ENCODE results near the gene ZNF362. TPM values are rescaled to one million over a fixed set of nuclear protein-coding genes. Genes with fewer than 3 reads are reported as not detected.

Gene ZNF362
- total and polyA plus RNA-seq, 2 experiments from 2014 or later, result 11.0 to 12.9 TPM

DNA sequence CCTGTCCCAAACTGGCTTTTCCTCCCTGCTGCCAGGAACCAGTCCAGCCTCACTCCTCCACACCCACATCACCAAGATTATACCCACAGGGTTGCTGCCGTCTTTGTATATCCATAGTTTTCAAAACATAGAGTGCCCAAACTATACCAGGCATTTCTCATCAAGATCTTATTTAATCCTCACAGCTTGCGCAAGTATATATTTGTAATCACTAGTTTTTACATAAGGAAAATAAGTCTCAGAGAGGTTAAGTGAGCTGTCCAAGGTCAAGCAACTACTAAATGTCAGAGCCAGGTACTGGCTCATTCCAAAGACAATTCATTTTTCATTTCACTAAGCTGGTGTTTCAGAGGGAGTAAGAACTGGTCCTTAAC lies 34.9 kb upstream of the ZNF362 start:
- H3K36me3 ChIP-seq (ENCODE audit: insufficient read depth), result no peaks in the 10 kb centered on the region; the same call in 1 of the 2 replicates
- Mint-ChIP-seq H3K4me1 (0 out of 3 replicates have a peak, but pooled peaks cover 2% of the 10 kb centered on the region), H3K36me3 (ENCODE audit: low read depth) (peaks cover 3% of the 10 kb centered on the region; the same call in 1 of the 3 replicates), H3K27me3 (ENCODE audit: insufficient read depth, low read depth, poor library complexity) (peaks cover 2% of the 10 kb centered on the region), H3K27ac (no peak overlapping the region), H3K9me3 (peaks cover 16% of the 10 kb centered on the region), H3K4me3 (no peak overlapping the region)
- TF ChIP-seq JUNB (IDR thresholded peaks at IDR 0.05; ENCODE audit: unreplicated experiment) (no peak), ZNF331 (CRISPR knock-in tag; IDR thresholded peaks at IDR 0.05; ENCODE audit: low read depth) (no peak), REST (IDR thresholded peaks at IDR 0.05; ENCODE audit: unreplicated experiment) (no peak), STAT1 (IDR thresholded peaks at IDR 0.05; ENCODE audit: unreplicated experiment) (no peak), POLR2AphosphoS5 (IDR thresholded peaks at IDR 0.05; ENCODE audit: low read depth) (no peak), CREB1 (CRISPR knock-in tag; IDR thresholded peaks at IDR 0.05; ENCODE audit: low read depth) (no peak), EZH2phosphoT487 (IDR thresholded peaks at IDR 0.05; ENCODE audit: unreplicated experiment) (no peak), EZH2 (IDR thresholded peaks at IDR 0.05; ENCODE audit: low read depth, unreplicated experiment) (no peak), ZNF114 (CRISPR knock-in tag; IDR thresholded peaks at IDR 0.05) (no peak), NANOG (IDR thresholded peaks at IDR 0.05; ENCODE audit: borderline replicate concordance) (no peak)
- TF ChIP-seq, protein P1, sequence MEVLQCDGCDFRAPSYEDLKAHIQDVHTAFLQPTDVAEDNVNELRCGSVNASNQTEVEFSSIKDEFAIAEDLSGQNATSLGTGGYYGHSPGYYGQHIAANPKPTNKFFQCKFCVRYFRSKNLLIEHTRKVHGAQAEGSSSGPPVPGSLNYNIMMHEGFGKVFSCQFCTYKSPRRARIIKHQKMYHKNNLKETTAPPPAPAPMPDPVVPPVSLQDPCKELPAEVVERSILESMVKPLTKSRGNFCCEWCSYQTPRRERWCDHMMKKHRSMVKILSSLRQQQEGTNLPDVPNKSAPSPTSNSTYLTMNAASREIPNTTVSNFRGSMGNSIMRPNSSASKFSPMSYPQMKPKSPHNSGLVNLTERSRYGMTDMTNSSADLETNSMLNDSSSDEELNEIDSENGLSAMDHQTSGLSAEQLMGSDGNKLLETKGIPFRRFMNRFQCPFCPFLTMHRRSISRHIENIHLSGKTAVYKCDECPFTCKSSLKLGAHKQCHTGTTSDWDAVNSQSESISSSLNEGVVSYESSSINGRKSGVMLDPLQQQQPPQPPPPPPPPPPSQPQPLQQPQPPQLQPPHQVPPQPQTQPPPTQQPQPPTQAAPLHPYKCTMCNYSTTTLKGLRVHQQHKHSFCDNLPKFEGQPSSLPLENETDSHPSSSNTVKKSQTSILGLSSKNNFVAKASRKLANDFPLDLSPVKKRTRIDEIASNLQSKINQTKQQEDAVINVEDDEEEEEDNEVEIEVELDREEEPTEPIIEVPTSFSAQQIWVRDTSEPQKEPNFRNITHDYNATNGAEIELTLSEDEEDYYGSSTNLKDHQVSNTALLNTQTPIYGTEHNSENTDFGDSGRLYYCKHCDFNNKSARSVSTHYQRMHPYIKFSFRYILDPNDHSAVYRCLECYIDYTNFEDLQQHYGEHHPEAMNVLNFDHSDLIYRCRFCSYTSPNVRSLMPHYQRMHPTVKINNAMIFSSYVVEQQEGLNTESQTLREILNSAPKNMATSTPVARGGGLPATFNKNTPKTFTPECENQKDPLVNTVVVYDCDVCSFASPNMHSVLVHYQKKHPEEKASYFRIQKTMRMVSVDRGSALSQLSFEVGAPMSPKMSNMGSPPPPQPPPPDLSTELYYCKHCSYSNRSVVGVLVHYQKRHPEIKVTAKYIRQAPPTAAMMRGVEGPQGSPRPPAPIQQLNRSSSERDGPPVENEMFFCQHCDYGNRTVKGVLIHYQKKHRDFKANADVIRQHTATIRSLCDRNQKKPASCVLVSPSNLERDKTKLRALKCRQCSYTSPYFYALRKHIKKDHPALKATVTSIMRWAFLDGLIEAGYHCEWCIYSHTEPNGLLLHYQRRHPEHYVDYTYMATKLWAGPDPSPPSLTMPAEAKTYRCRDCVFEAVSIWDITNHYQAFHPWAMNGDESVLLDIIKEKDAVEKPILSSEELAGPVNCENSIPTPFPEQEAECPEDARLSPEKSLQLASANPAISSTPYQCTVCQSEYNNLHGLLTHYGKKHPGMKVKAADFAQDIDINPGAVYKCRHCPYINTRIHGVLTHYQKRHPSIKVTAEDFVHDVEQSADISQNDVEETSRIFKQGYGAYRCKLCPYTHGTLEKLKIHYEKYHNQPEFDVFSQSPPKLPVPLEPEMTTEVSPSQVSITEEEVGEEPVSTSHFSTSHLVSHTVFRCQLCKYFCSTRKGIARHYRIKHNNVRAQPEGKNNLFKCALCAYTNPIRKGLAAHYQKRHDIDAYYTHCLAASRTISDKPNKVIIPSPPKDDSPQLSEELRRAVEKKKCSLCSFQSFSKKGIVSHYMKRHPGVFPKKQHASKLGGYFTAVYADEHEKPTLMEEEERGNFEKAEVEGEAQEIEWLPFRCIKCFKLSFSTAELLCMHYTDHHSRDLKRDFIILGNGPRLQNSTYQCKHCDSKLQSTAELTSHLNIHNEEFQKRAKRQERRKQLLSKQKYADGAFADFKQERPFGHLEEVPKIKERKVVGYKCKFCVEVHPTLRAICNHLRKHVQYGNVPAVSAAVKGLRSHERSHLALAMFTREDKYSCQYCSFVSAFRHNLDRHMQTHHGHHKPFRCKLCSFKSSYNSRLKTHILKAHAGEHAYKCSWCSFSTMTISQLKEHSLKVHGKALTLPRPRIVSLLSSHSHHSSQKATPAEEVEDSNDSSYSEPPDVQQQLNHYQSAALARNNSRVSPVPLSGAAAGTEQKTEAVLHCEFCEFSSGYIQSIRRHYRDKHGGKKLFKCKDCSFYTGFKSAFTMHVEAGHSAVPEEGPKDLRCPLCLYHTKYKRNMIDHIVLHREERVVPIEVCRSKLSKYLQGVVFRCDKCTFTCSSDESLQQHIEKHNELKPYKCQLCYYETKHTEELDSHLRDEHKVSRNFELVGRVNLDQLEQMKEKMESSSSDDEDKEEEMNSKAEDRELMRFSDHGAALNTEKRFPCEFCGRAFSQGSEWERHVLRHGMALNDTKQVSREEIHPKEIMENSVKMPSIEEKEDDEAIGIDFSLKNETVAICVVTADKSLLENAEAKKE (CRISPR knock-in tag; IDR thresholded peaks at IDR 0.05), result no peak
- TF ChIP-seq, protein P2, sequence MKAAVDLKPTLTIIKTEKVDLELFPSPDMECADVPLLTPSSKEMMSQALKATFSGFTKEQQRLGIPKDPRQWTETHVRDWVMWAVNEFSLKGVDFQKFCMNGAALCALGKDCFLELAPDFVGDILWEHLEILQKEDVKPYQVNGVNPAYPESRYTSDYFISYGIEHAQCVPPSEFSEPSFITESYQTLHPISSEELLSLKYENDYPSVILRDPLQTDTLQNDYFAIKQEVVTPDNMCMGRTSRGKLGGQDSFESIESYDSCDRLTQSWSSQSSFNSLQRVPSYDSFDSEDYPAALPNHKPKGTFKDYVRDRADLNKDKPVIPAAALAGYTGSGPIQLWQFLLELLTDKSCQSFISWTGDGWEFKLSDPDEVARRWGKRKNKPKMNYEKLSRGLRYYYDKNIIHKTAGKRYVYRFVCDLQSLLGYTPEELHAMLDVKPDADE (IDR thresholded peaks at IDR 0.05), result no peak
- TF ChIP-seq, protein P3, sequence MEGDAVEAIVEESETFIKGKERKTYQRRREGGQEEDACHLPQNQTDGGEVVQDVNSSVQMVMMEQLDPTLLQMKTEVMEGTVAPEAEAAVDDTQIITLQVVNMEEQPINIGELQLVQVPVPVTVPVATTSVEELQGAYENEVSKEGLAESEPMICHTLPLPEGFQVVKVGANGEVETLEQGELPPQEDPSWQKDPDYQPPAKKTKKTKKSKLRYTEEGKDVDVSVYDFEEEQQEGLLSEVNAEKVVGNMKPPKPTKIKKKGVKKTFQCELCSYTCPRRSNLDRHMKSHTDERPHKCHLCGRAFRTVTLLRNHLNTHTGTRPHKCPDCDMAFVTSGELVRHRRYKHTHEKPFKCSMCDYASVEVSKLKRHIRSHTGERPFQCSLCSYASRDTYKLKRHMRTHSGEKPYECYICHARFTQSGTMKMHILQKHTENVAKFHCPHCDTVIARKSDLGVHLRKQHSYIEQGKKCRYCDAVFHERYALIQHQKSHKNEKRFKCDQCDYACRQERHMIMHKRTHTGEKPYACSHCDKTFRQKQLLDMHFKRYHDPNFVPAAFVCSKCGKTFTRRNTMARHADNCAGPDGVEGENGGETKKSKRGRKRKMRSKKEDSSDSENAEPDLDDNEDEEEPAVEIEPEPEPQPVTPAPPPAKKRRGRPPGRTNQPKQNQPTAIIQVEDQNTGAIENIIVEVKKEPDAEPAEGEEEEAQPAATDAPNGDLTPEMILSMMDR (conservative IDR thresholded peaks at IDR 0.05; ENCODE audit: low read depth in 2 of 2), result no peak
- no peak overlapping the region for H3K4me3 ChIP-seq
- ATAC-seq, result no peak
- H4K20me1 ChIP-seq (replicated peaks; ENCODE audit: insufficient read depth), result no peaks in the 10 kb centered on the region
- H3K4me2 ChIP-seq, result no peak overlapping the region
- no peak for DNase-seq (ENCODE audit: low spot score)
- no peaks in the 10 kb centered on the region for H3K27me3 ChIP-seq (ENCODE audit: insufficient read depth)
- H3K79me2 ChIP-seq (replicated peaks; ENCODE audit: insufficient read depth), result no peaks in the 10 kb centered on the region
- no peak overlapping the region for H3K27ac ChIP-seq (ENCODE audit: low read depth)
- H2AFZ ChIP-seq, result no peak overlapping the region
- 0 out of 2 replicates have a peak, but pooled peaks cover 4% of the 10 kb centered on the region for H3K9me2 ChIP-seq (ENCODE audit: insufficient read depth)
- no peaks in the 10 kb centered on the region for H3K4me1 ChIP-seq (ENCODE audit: insufficient read depth)
- H3F3A ChIP-seq (replicated peaks; ENCODE audit: low read depth), result no peaks in the 10 kb centered on the region
